RWPE1 (cell line): ENCODE data around the gene COX6A2.

Experiments used
- CTCF ChIA-PET: fragments of 350-600 bp; sonication (Branson Sonifier 250); formaldehyde crosslinking; extraction: SDS; loops from one replicate; lab custom pipeline; 2021; lab: Yijun Ruan, JAX
- POLR2A ChIA-PET: fragments of 400-600 bp; formaldehyde crosslinking; extraction: SDS; loops from one replicate; lab custom pipeline; 2020; ENCODE audit warnings: antibody characterized with exemption; ENCODE audit not compliant: low non-redundant PET; lab: Yijun Ruan, JAX
- DNase-seq: peaks from one replicate; pipeline ENCODE4 v3.0.0; 2012; ENCODE audit warnings: low spot score
- H3K27ac ChIP-seq: fragments of 450-650 bp; 2 replicates; pipeline ENCODE4 v1.5.1; 2017
- CTCF ChIP-seq: fragments of 450-650 bp; conservative IDR thresholded peaks from 2 replicates; pipeline ENCODE4 v1.5.1; 2017; ENCODE audit warnings: low read depth, mild to moderate bottlenecking

COX6A2 gene

GRCh38 chr16:31464348-31464769 is 36.2 kb upstream of the COX6A2 start:
- ChIA-PET POLR2A (no interaction called here), CTCF (no interaction called here)
- TF ChIP-seq CTCF: no peak
- DNase-seq: no peak
- H3K27ac ChIP-seq: no peak overlapping the region

- CTCF ChIA-PET: no interaction called here
- no peak for TF ChIP-seq CTCF
- POLR2A ChIA-PET: no interaction called here
- peak overlapping the region; percentile 27; the same call in 1 of the 2 replicates for H3K27ac ChIP-seq
- DNase-seq: no peak
Observed at GRCh38 chr16:31461921-31462804, 34.0 kb upstream of the COX6A2 start.

DNA sequence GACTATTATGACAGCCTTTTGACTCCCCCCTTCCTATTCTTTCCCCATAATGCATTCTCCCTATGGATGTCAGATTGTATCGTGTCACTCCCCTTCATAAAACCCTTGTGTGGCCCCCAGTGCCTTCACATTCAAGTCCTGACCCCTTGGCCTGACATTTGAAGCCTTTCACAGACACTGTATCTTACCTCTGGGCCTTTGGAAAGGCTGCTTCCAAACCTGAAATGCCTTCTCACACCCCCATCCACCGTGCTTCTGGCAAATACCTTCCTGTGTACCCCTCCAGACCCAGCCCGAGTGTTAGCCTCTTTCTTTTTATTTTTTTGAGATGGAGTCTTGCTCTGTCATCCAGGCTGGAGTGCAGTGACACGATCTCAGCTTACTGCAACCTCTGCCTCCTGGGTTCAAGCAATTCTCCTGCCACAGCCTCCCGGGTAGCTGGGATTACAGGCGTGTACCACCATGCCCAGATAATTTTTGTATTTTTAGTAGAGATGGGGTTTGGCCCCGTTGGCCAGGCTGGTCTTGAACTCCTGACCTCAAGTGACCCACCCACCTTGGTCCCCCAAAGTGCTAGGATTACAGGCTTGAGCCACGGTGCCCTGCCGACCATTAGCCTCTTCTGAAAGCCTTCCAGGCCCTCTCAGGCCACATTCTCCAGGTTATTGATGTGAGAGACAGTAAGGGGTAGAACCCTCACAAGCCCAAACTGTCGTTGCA is 33.2 kb upstream of the COX6A2 start:
- ChIA-PET POLR2A (no interaction called here), CTCF (interaction anchor here (1.1 to 1.4 kb wide), 2 partner anchors 11 to 27 kb away, joined by 3 to 6 read pairs; partner anchors contain the start of gene TGFB1I1)
- H3K27ac ChIP-seq: peak overlapping the region; percentile 27; the same call in 1 of the 2 replicates

GRCh38 chr16:31460582-31461002 is 32.4 kb upstream of the COX6A2 start:
- ChIA-PET POLR2A (no interaction called here), CTCF (interaction anchor here (0.6 to 1.4 kb wide), 5 partner anchors 11 to 200 kb away, joined by 3 to 6 read pairs (median 3); partner anchors contain the start of genes TGFB1I1 and ZNF843)
- H3K27ac ChIP-seq: peak overlapping the region; percentile 100
- no peak for DNase-seq
- TF ChIP-seq CTCF: peak; percentile 49

More for the DNA sequence above, 33.2 kb upstream of the COX6A2 start:
- DNase-seq: no peak
- TF ChIP-seq CTCF: no peak

- POLR2A ChIA-PET: interaction anchor here (0.6 to 1.1 kb wide), 2 partner anchors 24 to 517 kb away, joined by 3 to 4 read pairs; no protein-coding TSS in a partner anchor
- peak overlapping the region; percentile 100 for H3K27ac ChIP-seq
- no peak for TF ChIP-seq CTCF
- CTCF ChIA-PET: interaction anchor here (0.6 to 1.4 kb wide), 6 partner anchors 12 to 259 kb away, joined by 3 to 6 read pairs (median 3); partner anchors contain the start of genes TGFB1I1 and ZNF843
- DNase-seq: peak; percentile 96
Observed at GRCh38 chr16:31459687-31460581, 31.8 kb upstream of the COX6A2 start.
